Fibroblast of skin of left biceps (primary cell): ENCODE data around the gene RGP1.

Source experiments
- DNase-seq, 2 experiments: peaks; one replicate each; pipeline ENCODE4 v3.0.0-alpha.2; 2013; ENCODE audit warnings: low read depth in 2 of 2

Gene RGP1

DNA sequence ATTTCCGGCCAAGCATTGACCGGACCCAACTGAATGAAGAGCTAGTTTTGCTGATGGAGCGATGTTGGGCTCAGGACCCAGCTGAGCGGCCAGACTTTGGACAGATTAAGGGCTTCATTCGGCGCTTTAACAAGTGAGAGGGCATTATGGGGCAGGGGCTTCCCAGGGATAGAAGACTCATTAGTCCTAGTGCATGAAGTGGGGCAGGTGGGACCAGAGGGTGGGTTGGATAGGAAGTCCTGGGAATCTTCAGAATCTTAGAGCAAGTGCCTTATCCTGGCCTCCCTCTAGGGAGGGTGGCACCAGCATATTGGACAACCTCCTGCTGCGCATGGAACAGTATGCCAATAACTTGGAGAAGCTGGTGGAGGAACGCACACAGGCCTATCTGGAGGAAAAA lies 57.0 kb downstream of the RGP1 start:
- DNase-seq = no peak
